ENCODE data around the gene ABCC3. TPM values are rescaled to one million over a fixed set of nuclear protein-coding genes. Genes with fewer than 3 reads are reported as not detected.

The ABCC3 gene
- total RNA-seq, 1 experiment from 2014 or later = 14.3 TPM

- no peak for DNase-seq (ENCODE audit: low read depth)
Measured at GRCh38 chr17:50683434-50684287, 49.0 kb downstream of the ABCC3 start.

GRCh38 chr17:50684288-50684611 lies 49.6 kb downstream of the ABCC3 start:
- DNase-seq (ENCODE audit: low read depth) = no peak

GRCh38 chr17:50684612-50685333 lies 50.1 kb downstream of the ABCC3 start:
- DNase-seq (ENCODE audit: low read depth) = peak; percentile 32

- DNase-seq (ENCODE audit: low read depth) = no peak
Measured at GRCh38 chr17:50685334-50685665, 50.6 kb downstream of the ABCC3 start.

- DNase-seq (ENCODE audit: low read depth) = no peak
Measured at GRCh38 chr17:50685691-50686493, 51.2 kb downstream of the ABCC3 start.

GRCh38 chr17:50686494-50687199 lies 52.0 kb downstream of the ABCC3 start:
- peak; percentile 79 for DNase-seq (ENCODE audit: low read depth)

- DNase-seq (ENCODE audit: low read depth) = no peak
Measured at GRCh38 chr17:50687200-50688066, 52.8 kb downstream of the ABCC3 start.

- no peak for DNase-seq (ENCODE audit: low read depth)
Measured at GRCh38 chr17:50688245-50688644, 53.6 kb downstream of the ABCC3 start.

GRCh38 chr17:50689251-50689650 lies 54.6 kb downstream of the ABCC3 start:
- DNase-seq (ENCODE audit: low read depth) = peak; percentile 35

GRCh38 chr17:50689956-50690886 lies 55.5 kb downstream of the ABCC3 start:
- DNase-seq (ENCODE audit: low read depth) = no peak

- no peak for DNase-seq (ENCODE audit: low read depth)
Measured at GRCh38 chr17:50690887-50691549, 56.3 kb downstream of the ABCC3 start.

GRCh38 chr17:50691550-50692447 lies 57.1 kb downstream of the ABCC3 start:
- DNase-seq (ENCODE audit: low read depth) = no peak

GRCh38 chr17:50692448-50693035 lies 57.9 kb downstream of the ABCC3 start:
- DNase-seq (ENCODE audit: low read depth) = no peak

GRCh38 chr17:50693036-50693682 lies 58.5 kb downstream of the ABCC3 start:
- no peak for DNase-seq (ENCODE audit: low read depth)

- DNase-seq (ENCODE audit: low read depth) = no peak
Measured at GRCh38 chr17:50696365-50696879, 61.7 kb downstream of the ABCC3 start.

GRCh38 chr17:50697062-50697461 lies 62.4 kb downstream of the ABCC3 start:
- DNase-seq (ENCODE audit: low read depth) = no peak

Data from Daoy (cell line).